GM19023 (cell line): ENCODE results near the gene C1orf50.
A peak's percentile ranks its signal among the peaks of the same experiment; 100 is the strongest.
"Not testable (repeated sequence)": the region's sequence is repeated elsewhere in the genome, so short reads cannot be mapped to it uniquely, and the experiment has no call there.

Experiments
- ATAC-seq: cut with Tn5 transposase; IDR thresholded peaks from one replicate; pipeline ENCODE4 v1.9.1; 2021; ENCODE audit warnings: mild to moderate bottlenecking, moderate library complexity; ENCODE audit not compliant: unreplicated experiment

Gene C1orf50

GRCh38 chr1:42797414-42797813 lies 30.4 kb downstream of the C1orf50 start:
- no peak for ATAC-seq

DNA sequence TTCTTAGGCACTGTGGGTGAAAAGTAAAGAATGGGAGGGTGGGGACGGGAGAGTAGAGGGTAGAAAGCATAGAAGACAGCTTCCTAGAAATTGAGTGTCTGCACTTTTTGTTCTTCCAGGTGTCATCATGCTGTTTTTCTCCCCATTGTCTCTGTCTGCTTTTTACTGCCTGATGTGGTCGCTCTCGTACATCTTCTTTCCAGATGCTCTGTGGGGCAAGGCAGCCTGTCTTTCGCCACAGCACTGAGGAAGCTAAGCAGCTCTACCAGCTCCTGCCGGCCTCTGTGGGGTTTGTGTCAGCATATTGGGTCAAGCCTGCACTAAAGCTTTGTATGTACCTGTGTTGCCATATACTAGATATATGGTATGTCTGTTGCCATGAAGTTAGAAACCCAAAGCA lies 30.9 kb downstream of the C1orf50 start:
- no peak for ATAC-seq

DNA sequence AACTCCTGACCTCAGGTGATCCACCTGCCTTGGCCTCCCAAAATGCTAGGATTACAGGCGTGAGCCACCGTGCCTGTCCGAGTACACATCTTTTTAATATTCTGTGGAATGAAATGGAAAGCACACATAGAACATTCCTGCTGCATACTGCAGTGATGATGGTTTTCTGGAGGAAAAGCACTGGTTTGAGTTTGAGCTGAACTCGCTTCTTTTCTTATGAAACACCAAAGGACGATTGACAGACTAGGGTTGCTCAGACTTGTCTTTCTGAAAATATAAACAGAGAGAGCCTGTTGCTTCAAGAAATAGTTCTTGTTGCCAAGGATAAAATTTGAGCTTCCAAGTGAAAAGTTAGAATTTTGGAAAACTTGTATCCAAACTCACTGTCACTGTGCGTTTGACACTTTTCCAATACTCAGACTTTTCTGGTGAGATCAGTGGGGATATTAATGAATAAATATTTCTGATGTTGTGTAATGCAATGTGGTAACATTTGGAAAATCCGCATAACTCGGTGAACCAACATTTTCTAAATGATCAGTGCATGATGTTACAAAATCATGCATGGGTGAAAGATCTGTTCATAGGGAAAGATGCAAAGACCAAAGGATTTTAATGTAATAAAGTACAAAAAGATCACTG lies 34.9 kb downstream of the C1orf50 start:
- ATAC-seq, result no peak

DNA sequence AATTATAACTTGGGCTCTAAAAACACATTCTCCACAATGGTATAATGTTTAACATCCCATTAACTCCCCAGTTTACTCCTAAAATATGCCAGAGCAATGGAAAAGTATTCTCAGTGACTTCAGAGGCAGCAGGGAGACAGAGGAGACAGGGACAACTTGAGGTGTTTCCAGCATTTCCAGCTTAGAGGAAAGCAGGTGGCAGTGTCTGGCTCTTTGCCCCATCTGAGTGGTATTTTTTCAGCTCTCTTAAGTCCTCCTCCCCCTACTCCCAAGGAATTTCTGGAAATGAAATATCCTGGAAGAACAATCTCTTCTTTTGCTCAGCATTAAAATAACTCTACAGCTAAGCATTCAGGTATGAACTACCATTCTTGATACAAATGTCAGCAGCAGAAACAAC lies 39.1 kb downstream of the C1orf50 start:
- no peak for ATAC-seq

DNA sequence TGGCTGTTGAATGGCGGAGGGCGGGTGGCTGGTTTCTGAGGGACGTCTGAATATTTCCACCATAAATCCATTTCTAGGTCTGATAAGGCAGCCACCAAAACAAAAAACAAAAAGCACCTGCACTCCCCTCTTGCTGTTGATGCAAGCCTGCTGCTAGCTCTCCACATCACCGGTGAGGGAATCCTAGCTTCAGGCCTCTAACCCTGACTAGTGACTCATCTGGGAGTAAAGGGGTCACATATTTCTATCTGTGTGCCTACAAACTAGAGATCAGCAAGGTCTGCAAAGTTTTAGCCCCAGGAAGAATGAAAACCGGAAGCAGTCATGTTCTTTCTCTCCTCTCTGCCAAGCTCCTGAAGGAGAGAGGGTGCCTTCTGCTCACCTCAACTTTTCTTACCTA lies 39.5 kb downstream of the C1orf50 start:
- no peak for ATAC-seq

DNA sequence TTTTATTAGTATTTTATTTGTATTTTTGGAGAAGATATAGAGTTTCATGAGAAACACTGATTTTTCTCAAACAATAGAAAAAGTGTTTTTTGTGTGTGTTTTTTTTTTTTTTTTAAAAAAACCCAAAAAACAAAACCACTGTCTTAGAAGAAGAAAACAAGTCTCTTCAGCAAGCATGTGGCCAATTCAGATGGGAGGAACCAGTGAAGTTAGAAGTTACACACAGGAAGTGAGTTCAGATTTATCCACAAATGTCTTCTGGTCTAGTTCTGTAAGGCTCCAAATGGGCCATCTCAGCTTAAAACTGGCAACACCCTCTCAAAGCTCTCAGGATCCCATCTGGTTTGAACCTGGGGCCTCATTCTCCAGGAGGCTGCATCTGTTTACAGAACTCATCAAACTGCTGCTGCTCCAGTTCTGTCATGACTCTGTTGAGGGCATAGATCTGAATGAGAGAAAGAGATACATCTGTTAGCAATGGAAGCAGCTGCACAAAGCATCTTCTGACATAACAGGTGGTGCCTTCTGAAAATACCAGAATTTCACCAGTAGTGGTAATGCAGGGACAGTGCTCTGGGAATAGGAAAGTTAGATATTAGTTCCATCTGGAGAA lies 40.1 kb downstream of the C1orf50 start:
- no peak for ATAC-seq

DNA sequence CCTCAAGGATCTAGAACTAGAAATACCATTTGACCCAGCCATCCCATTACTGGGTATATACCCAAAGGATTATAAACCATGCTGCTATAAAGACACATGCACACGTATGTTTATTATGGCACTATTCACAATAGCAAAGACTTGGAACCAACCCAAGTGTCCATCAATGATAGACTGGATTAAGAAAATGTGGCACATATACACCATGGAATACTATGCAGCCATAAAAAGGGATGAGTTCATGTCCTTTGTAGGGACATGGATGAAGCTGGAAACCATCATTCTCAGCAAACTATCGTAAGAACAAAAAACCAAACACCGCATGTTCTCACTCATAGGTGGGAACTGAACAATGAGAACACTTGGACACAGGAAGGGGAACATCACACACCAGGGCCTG lies 47.8 kb downstream of the C1orf50 start:
- ATAC-seq, result not testable (repeated sequence)

DNA sequence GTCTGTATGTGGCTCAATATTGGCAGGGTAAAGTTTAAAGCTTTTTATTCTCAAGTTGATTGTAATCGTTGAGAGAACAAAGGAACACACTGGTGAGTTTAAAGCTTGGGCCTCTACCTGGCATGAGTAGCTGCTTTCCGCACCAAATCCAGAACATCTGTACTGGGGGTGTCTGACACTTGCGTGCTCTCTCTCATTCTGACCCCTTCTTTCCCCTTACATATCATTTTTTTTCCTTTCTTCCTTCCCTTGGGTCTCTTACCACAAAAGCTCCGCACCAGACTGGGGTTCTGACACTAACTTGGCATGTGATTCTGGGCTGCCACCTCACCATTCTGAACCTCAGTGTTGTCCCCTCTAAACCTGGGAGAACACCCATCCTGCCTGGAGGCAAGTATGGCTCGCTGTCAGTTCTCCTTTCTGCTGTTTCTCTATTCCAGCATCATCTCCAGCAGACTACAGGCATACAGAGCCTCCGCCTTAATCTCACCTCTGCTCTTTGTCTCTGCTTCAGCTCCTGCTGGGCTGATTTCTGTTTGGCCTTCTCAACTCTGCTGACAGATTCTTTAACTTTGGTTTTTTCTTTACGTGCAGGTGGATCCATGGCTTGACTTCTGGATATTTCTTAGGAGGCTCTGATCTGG lies 49.0 kb downstream of the C1orf50 start:
- ATAC-seq, result no peak

DNA sequence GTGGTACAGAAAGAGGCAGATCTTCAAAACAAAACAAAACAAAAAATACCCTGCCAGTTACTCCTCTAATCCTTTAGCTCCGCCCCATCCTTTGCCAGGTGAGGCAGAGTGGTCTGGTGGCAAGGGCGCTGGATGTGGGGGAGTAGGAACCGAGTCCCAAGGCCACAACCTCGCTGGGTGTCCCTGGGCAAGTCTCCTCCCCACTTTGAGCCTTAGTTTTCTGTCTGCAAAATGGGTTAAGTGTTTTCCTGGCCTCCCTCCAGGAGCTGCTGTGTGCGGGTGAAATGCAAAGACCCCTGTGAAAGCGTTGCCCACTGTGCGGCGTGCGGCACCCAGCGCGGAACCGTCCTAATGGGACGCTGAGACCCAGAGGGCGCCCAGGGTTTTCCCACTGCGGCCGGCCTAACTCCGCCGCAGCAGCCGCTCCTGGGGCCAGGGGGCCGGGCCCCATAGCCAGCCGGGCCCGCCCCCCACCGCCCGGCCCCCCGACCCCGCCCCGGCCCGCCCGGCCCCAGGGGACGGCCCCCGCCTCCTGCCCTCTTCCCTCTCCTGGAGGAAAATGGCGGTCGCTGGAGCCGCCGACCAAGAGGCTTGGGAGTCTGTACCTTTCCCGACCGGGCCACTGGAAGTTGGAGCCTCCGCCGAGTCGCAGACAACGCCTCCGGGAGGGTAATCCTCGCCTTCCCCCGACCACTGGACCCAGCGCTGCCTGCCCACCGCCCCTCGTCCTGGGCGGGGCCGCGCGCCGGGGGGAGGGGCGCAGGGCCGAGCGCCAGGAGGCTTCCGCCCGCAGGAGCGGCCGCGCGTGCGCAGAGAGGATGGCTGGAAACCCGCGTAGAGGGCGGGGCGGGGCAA lies 49.8 kb downstream of the C1orf50 start, which contains the start of the genes ERMAP and SVBP:
Gene ERMAP (plus strand): TSS at position 538 of the 855 bp plus-strand sequence. CDS start 13,327 bp downstream, outside the sequence.
Gene SVBP (minus strand): TSS at position 813 of the 855 bp plus-strand sequence. CDS start 853 bp downstream, outside the sequence.
- peak; percentile 86 for ATAC-seq

GRCh38 chr1:42817440-42817767 lies 50.4 kb downstream of the C1orf50 start:
- ATAC-seq, result no peak

GRCh38 chr1:42817976-42818375 lies 50.9 kb downstream of the C1orf50 start:
- no peak for ATAC-seq

DNA sequence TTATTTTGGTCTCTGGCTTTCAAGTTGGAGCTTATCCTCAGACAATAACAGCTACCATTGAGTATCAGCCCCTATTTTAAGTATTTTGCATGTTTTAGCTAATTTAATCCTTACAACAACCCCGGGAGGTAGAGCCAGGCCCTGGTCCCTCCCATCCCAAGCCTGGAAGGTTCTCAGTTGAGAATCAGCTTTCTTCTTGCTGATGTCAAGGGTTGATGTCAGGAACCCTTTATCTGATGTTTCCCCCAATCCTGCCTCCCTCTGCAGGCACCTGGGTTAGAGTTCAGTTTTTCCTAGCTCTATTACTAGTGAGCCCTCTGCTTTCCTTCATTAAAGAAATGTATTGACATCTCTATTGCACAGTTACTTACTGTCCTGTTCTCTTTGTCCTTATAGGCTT lies 53.8 kb downstream of the C1orf50 start:
- ATAC-seq, result no peak

- no peak for ATAC-seq
Observed at GRCh38 chr1:42821690-42822089, 54.6 kb downstream of the C1orf50 start.

GRCh38 chr1:42822800-42823392 lies 55.8 kb downstream of the C1orf50 start:
- ATAC-seq, result no peak

- no peak for ATAC-seq
Observed at GRCh38 chr1:42824481-42825035, 57.5 kb downstream of the C1orf50 start.

- no peak for ATAC-seq
Observed at GRCh38 chr1:42825036-42825851, 58.2 kb downstream of the C1orf50 start.
